Mesendoderm (in vitro differentiated cells): Measurements from ENCODE around the gene IGFBP1.

ENCODE experiments used
- DNase-seq: peaks from one replicate; pipeline ENCODE4 v3.0.0; 2013
- H2AK5ac ChIP-seq: 2 replicates; pipeline ENCODE4 v1.6.1; 2013; ENCODE audit warnings: low read length, inconsistent platforms
- H2BK120ac ChIP-seq: 2 replicates; pipeline ENCODE4 v1.6.1; 2013; ENCODE audit warnings: low read depth, mild to moderate bottlenecking, low read length, moderate library complexity, mixed read lengths
- H2BK15ac ChIP-seq: replicated peaks from 2 replicates; pipeline ENCODE4 v1.6.1; 2013; ENCODE audit warnings: low read depth, mild to moderate bottlenecking, moderate library complexity
- H2BK5ac ChIP-seq: 2 replicates; pipeline ENCODE4 v1.6.1; 2013; ENCODE audit warnings: low read length, inconsistent platforms
- H3K18ac ChIP-seq: 2 replicates; pipeline ENCODE4 v1.6.1; 2013; ENCODE audit warnings: mild to moderate bottlenecking, low read length, mixed read lengths
- H3K23ac ChIP-seq: one replicate; pipeline ENCODE4 v1.6.1; 2013; ENCODE audit warnings: low read length
- H3K27ac ChIP-seq: 2 replicates; pipeline ENCODE4 v1.5.1; 2013; ENCODE audit warnings: low read depth, mild to moderate bottlenecking, inconsistent platforms, low read length, moderate library complexity
- H3K27me3 ChIP-seq: 2 replicates; pipeline ENCODE4 v1.6.1; 2013; ENCODE audit warnings: low read length, control low read depth, mild to moderate bottlenecking, inconsistent platforms; ENCODE audit not compliant: insufficient read depth, poor library complexity
- H3K36me3 ChIP-seq: 2 replicates; pipeline ENCODE4 v1.6.1; 2013; ENCODE audit warnings: low read length, inconsistent platforms; ENCODE audit not compliant: control insufficient read depth, insufficient read depth
- H3K4ac ChIP-seq: one replicate; pipeline ENCODE4 v1.6.1; 2013; ENCODE audit warnings: low read depth, mild to moderate bottlenecking, low read length, moderate library complexity
- H3K4me1 ChIP-seq: 2 replicates; pipeline ENCODE4 v1.6.1; 2013; ENCODE audit warnings: low read depth, low read length, inconsistent platforms; ENCODE audit not compliant: control insufficient read depth
- H3K4me2 ChIP-seq: 2 replicates; pipeline ENCODE4 v1.6.1; 2013; ENCODE audit warnings: low read length
- H3K4me3 ChIP-seq: 2 replicates; pipeline ENCODE4 v1.5.1; 2013; ENCODE audit warnings: mild to moderate bottlenecking, low read length
- H3K56ac ChIP-seq: one replicate; pipeline ENCODE4 v1.6.1; 2013; ENCODE audit warnings: low read length
- H3K79me1 ChIP-seq: 2 replicates; pipeline ENCODE4 v1.6.1; 2013; ENCODE audit warnings: low read length, inconsistent platforms
- H3K79me2 ChIP-seq: 2 replicates; pipeline ENCODE4 v1.6.1; 2013; ENCODE audit warnings: mild to moderate bottlenecking, low read length; ENCODE audit not compliant: control insufficient read depth, insufficient read depth
- H3K9ac ChIP-seq: 2 replicates; pipeline ENCODE4 v1.6.1; 2013; ENCODE audit warnings: low read length, inconsistent platforms
- H4K5ac ChIP-seq: one replicate; pipeline ENCODE4 v1.6.1; 2013; ENCODE audit warnings: low read length
- H4K8ac ChIP-seq: one replicate; pipeline ENCODE4 v1.6.1; 2013; ENCODE audit warnings: low read depth, mild to moderate bottlenecking, control low read depth, low read length, moderate library complexity
- WGBS: extraction: QIAGEN DNeasy Blood & Tissue Kit; methylation state at CpG from one replicate; pipeline ENCODE4 v1.1.7; 2013; ENCODE audit warnings: low lambda C conversion rate, missing lambda C conversion rate; ENCODE audit not compliant: insufficient coverage; ENCODE audit errors: extremely low coverage; 5-methylcytosine and 5-hydroxymethylcytosine counted together

The IGFBP1 gene

DNA sequence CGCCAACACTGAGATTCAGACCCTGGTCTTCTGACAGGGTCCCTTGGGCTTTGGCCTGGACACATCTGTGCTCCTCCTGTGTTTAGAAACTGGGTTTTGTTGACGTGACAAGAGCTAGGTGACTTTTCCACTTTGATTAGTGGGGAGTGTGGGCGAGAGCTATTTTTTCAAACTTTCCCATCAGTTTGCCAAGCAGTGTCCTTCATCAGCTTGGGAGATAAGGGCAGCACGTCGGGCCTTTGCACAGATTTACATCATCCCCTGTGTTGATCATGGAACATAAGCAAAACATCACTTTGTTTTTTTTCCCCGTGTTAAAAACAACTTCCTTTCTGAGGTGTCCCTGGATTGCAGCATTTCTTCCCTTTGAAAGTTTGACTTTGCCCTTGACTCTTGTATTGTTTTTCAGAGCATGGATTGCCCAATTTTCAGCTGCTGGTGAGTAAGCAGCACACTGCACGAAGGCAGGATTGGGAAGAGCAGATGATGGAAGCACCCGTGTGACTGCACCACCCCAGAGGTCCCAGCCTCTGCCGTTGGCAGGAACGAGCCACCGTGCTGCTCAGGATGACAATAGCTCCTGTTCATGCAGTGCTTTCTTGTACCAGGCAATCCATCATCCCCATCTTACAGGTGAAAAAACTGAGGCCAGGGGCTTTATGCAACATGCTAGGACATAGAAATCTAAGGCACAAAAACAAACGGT, 6.4 kb upstream of the IGFBP1 start:
- Histone ChIP-seq H3K27ac (no peak overlapping the region), H2AK5ac (no peak overlapping the region), H2BK15ac (no peak overlapping the region), H4K8ac (no peak overlapping the region), H3K23ac (no peak overlapping the region), H3K18ac (no peak overlapping the region), H3K56ac (no peak overlapping the region), H3K4me1 (peaks cover 3% of the 10 kb centered on the region), H3K36me3 (no peaks in the 10 kb centered on the region), H3K4me3 (no peak overlapping the region), H3K79me2 (no peaks in the 10 kb centered on the region), H3K79me1 (no peaks in the 10 kb centered on the region), H3K27me3 (no peaks in the 10 kb centered on the region), H3K4ac (no peak overlapping the region), H4K5ac (no peak overlapping the region), H2BK120ac (no peak overlapping the region), H3K4me2 (no peak overlapping the region), H2BK5ac (no peak overlapping the region), H3K9ac (no peak overlapping the region)
- no CpG with 5 or more reads among the region's 12 CpGs for WGBS
- DNase-seq = no peak

DNA sequence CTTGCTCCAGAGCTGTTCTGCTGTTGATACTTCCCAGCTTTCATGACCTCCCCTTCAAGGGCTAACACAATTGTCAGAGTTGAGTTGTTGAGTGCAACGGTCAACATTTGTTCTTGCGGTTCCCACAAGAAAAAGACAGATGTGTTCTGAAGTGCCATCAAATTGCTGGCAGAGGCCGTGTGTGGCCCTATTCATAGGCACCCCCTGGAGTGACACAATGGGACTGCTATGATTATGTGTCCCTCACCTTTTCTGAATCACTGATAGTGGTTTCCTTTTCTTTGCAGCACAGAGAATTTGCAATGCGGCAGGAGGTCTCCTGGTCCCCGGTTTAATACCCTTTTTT, 5.8 kb upstream of the IGFBP1 start:
- Histone ChIP-seq H3K79me1 (no peaks in the 10 kb centered on the region), H4K8ac (no peak overlapping the region), H3K79me2 (no peaks in the 10 kb centered on the region), H2BK120ac (no peak overlapping the region), H3K18ac (no peak overlapping the region), H3K36me3 (no peaks in the 10 kb centered on the region), H2AK5ac (no peak overlapping the region), H3K4ac (no peak overlapping the region), H4K5ac (no peak overlapping the region), H3K27ac (no peak overlapping the region), H3K56ac (no peak overlapping the region), H2BK15ac (no peak overlapping the region), H3K4me3 (no peak overlapping the region), H3K27me3 (no peaks in the 10 kb centered on the region), H2BK5ac (no peak overlapping the region), H3K4me2 (no peak overlapping the region), H3K4me1 (peaks cover 3% of the 10 kb centered on the region), H3K9ac (no peak overlapping the region), H3K23ac (no peak overlapping the region)
- no CpG with 5 or more reads among the region's 5 CpGs for WGBS
- DNase-seq = peak; percentile 27

DNA sequence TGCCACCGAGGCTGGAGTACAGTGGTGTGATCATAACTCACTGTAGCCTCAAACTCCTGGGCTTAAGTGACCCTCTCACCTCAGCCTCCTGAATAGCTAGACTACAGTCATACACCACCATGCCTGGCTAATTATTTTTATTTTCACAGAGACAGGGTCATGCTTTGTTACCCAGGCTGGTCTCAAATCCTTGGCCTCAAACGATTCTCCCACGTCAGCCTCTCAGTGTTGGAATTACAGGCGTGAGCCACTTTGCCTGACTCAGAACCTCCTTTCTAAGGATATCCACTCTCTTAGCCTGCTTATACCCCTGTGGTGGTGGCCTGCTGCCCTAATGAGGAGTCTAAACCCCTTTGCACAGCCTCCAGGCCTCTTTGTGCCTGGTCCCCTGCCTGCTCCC, 4.2 kb upstream of the IGFBP1 start:
- Histone ChIP-seq H3K9ac (no peak overlapping the region), H3K4me2 (no peak overlapping the region), H3K79me1 (no peaks in the 10 kb centered on the region), H3K56ac (no peak overlapping the region), H3K27me3 (peaks cover 6% of the 10 kb centered on the region), H3K4me3 (no peak overlapping the region), H3K36me3 (no peaks in the 10 kb centered on the region), H3K27ac (no peak overlapping the region), H2BK120ac (no peak overlapping the region), H2BK15ac (no peak overlapping the region), H4K5ac (no peak overlapping the region), H2BK5ac (no peak overlapping the region), H3K79me2 (no peaks in the 10 kb centered on the region), H4K8ac (no peak overlapping the region), H3K4me1 (peaks cover 3% of the 10 kb centered on the region), H3K18ac (no peak overlapping the region), H3K4ac (no peak overlapping the region), H3K23ac (no peak overlapping the region), H2AK5ac (no peak overlapping the region)
- WGBS = no CpG with 5 or more reads among the region's 4 CpGs
- no peak for DNase-seq

DNA sequence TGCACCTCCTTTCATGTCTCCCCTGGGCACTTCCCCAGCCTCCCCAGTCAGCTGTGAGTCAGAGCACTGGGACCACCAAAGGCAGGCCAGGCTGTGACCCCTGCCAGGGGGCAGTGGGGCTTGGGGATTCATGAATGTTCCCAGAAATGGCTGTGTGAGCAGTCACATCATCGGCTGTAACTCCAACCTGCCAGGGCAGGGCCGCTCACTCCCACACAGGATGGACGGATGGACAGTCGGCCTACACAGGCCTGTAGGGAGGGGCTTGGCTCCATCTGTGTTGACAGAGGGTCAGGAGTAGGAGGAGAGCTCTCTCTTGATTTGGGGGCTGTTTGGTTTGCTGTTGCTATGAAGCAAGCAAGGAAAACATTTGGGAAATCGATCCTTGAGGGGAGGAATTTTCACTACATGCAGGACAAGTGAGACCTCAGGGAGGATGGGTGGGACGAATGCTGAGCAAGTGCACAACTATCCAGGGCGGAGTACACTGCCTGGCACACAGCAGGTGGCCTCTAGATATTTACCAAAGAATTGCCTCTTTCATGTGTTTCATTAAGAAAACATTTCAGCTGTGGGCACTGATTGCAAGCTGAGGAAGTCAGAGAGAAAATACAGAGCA, 2.9 kb upstream of the IGFBP1 start:
- Histone ChIP-seq H2BK15ac (no peak overlapping the region), H2BK5ac (no peak overlapping the region), H3K27me3 (peaks cover 13% of the 10 kb centered on the region), H3K4me2 (no peak overlapping the region), H3K79me2 (no peaks in the 10 kb centered on the region), H3K4me1 (peaks cover 3% of the 10 kb centered on the region), H3K18ac (no peak overlapping the region), H2AK5ac (no peak overlapping the region), H3K79me1 (no peaks in the 10 kb centered on the region), H3K36me3 (no peaks in the 10 kb centered on the region), H3K4ac (no peak overlapping the region), H3K56ac (no peak overlapping the region), H4K5ac (no peak overlapping the region), H3K4me3 (no peak overlapping the region), H3K23ac (no peak overlapping the region), H3K27ac (no peak overlapping the region), H3K9ac (no peak overlapping the region), H2BK120ac (no peak overlapping the region), H4K8ac (no peak overlapping the region)
- no CpG with 5 or more reads among the region's 7 CpGs for WGBS
- no peak for DNase-seq

DNA sequence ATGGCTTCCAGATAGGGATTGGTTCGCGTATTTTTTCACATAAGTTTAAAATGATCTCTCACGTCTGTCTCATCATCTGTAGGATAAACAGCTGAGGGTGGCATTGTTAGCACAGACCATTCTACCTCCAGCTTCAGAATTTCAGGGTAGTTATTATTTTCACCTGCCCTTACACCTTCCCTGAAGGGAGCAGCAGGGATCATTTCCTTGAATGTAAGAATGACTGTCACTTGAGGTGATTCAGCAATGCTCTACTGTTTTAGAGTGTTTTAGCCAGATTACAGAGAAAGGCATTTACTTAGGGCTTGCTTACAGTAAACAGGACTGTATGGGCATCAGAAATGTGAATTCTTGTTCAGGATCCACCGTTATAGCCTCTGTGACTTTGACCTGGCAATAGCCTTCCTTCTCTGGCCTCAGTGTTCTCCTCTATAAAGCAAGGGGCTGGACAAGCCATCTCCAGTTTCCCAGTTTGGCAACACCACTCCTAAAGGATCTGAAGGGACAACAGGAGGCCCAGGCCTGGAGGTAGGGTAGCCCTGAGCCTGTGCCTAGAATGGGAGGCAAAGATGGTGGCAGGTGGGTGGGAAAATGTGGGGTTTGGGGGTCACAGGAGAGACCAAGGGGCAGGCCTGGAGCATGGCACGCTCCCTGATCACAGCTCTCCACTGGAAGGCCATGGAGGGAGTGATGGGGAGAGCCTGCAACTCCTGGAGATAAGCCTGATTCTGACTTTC, 1.2 kb upstream of the IGFBP1 start:
- Histone ChIP-seq H3K23ac (no peak overlapping the region), H3K4ac (no peak overlapping the region), H3K4me2 (no peak overlapping the region), H3K9ac (no peak overlapping the region), H3K27ac (no peak overlapping the region), H3K79me2 (no peaks in the 10 kb centered on the region), H3K56ac (no peak overlapping the region), H3K4me3 (no peak overlapping the region), H2BK5ac (no peak overlapping the region), H3K79me1 (no peaks in the 10 kb centered on the region), H3K36me3 (no peaks in the 10 kb centered on the region), H2BK15ac (no peak overlapping the region), H4K5ac (no peak overlapping the region), H3K27me3 (peaks cover 13% of the 10 kb centered on the region), H3K4me1 (peaks cover 3% of the 10 kb centered on the region), H4K8ac (no peak overlapping the region), H2AK5ac (no peak overlapping the region), H3K18ac (no peak overlapping the region), H2BK120ac (no peak overlapping the region)
- no CpG with 5 or more reads among the region's 5 CpGs for WGBS
- no peak for DNase-seq
